ENCODE results near the gene KRI1.
A peak's percentile ranks its signal among the peaks of the same experiment; 100 is the strongest.

The KRI1 gene

GRCh38 chr19:10565567-10566407 lies at the start of gene KRI1:
KRI1 (minus strand) TSS chr19:10566010; CDS start chr19:10565999, 11 bp downstream.
- peak; percentile 99 for DNase-seq

GRCh38 chr19:10612499-10613119 lies 46.8 kb upstream of the KRI1 start:
- no peak for DNase-seq

- DNase-seq: no peak
These were observed 46.1 kb upstream of the KRI1 start for GRCh38 chr19:10611907-10612306.

GRCh38 chr19:10604460-10604980 lies 38.7 kb upstream of the KRI1 start:
- no peak for DNase-seq

- no peak for DNase-seq
These were observed 38.2 kb upstream of the KRI1 start for GRCh38 chr19:10603873-10604459.

GRCh38 chr19:10603084-10603872 lies 37.5 kb upstream of the KRI1 start:
- peak; percentile 20 for DNase-seq

GRCh38 chr19:10602330-10603083 lies 36.7 kb upstream of the KRI1 start:
- DNase-seq: peak; percentile 86

- DNase-seq: no peak
These were observed 36.2 kb upstream of the KRI1 start for GRCh38 chr19:10601999-10602329.

- DNase-seq: no peak
These were observed 34.3 kb upstream of the KRI1 start for GRCh38 chr19:10600149-10600548.

- DNase-seq: peak; percentile 94
These were observed 28.2 kb upstream of the KRI1 start for GRCh38 chr19:10593820-10594637.

GRCh38 chr19:10593148-10593547 lies 27.3 kb upstream of the KRI1 start:
- DNase-seq: peak; percentile 58

GRCh38 chr19:10587839-10588150 lies 22.0 kb upstream of the KRI1 start:
- DNase-seq: no peak

- no peak for DNase-seq
These were observed 21.4 kb upstream of the KRI1 start, which contains the start of gene AP1M2 for GRCh38 chr19:10587022-10587838. AP1M2 (minus strand) TSS chr19:10587312; CDS start chr19:10587231, 81 bp downstream.

- DNase-seq: no peak
These were observed 20.6 kb upstream of the KRI1 start for GRCh38 chr19:10586396-10586795.

GRCh38 chr19:10583036-10583776 lies 17.4 kb upstream of the KRI1 start:
- DNase-seq: no peak

- no peak for DNase-seq
These were observed 16.3 kb upstream of the KRI1 start for GRCh38 chr19:10582091-10582490.

- peak; percentile 96 for DNase-seq
These were observed 15.3 kb upstream of the KRI1 start for GRCh38 chr19:10580979-10581631.

- no peak for DNase-seq
These were observed 12.1 kb upstream of the KRI1 start for GRCh38 chr19:10577951-10578350.

Measured in RPMI8226 (cell line).